Measurements from ENCODE around the gene ISCU.

DNA sequence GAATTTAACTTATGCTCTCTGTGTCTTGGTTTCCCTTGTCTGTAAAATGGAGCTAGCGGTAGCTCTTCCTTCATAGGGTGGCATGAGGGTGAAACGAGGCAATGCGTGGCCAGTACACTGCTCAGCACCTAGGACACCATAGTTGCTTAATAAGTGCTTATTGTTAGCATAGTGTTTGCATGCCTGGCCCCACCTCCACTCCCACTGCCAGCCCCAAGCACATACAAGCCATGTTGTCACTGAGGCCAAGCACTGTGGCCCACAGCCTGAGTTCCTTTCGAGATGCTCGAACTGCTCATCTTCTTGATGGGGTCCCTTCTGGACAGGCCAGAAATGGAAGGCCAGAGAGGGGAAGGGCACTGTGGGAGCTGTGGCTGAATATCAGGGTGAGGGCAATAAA, 46.5 kb upstream of the ISCU start:
- TF ChIP-seq, protein P1, sequence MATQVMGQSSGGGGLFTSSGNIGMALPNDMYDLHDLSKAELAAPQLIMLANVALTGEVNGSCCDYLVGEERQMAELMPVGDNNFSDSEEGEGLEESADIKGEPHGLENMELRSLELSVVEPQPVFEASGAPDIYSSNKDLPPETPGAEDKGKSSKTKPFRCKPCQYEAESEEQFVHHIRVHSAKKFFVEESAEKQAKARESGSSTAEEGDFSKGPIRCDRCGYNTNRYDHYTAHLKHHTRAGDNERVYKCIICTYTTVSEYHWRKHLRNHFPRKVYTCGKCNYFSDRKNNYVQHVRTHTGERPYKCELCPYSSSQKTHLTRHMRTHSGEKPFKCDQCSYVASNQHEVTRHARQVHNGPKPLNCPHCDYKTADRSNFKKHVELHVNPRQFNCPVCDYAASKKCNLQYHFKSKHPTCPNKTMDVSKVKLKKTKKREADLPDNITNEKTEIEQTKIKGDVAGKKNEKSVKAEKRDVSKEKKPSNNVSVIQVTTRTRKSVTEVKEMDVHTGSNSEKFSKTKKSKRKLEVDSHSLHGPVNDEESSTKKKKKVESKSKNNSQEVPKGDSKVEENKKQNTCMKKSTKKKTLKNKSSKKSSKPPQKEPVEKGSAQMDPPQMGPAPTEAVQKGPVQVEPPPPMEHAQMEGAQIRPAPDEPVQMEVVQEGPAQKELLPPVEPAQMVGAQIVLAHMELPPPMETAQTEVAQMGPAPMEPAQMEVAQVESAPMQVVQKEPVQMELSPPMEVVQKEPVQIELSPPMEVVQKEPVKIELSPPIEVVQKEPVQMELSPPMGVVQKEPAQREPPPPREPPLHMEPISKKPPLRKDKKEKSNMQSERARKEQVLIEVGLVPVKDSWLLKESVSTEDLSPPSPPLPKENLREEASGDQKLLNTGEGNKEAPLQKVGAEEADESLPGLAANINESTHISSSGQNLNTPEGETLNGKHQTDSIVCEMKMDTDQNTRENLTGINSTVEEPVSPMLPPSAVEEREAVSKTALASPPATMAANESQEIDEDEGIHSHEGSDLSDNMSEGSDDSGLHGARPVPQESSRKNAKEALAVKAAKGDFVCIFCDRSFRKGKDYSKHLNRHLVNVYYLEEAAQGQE (IDR thresholded peaks at IDR 0.05; ENCODE audit: insufficient read depth in 1 of 2, low read depth in 2 of 2, low read length in 2 of 2) = no peak
- no peak for TF ChIP-seq POLR2AphosphoS5 (IDR thresholded peaks at IDR 0.05; ENCODE audit: low read depth, low read length)
- no peak for TF ChIP-seq SIN3A (IDR thresholded peaks at IDR 0.05; ENCODE audit: borderline replicate concordance, insufficient read depth, low read length)
- TF ChIP-seq TAF1 (IDR thresholded peaks at IDR 0.05; ENCODE audit: borderline replicate concordance, insufficient read depth, low read length) = no peak
- no peak for TF ChIP-seq FOXP2 (optimal IDR thresholded peaks at IDR 0.05; ENCODE audit: borderline replicate concordance, extremely low read depth, extremely low read length, insufficient read depth)
